Measurements from ENCODE around the gene SOX14. TPM values are rescaled to one million over a fixed set of nuclear protein-coding genes. Genes with fewer than 3 reads are reported as not detected.
A peak's percentile ranks its signal among the peaks of the same experiment; 100 is the strongest.

The SOX14 gene
- total RNA-seq, 1 donor from 2014 or later = not detected

GRCh38 chr3:137768361-137769321 is 4.5 kb downstream of the SOX14 start:
- H3K4me1 Mint-ChIP-seq (ENCODE audit: low read depth) = peaks cover 37% of the 10 kb centered on the region
- peak overlapping the region; percentile 42 for H3K4me3 Mint-ChIP-seq (ENCODE audit: unreplicated experiment)
- no peak for TF ChIP-seq CTCF (IDR thresholded peaks at IDR 0.05)

GRCh38 chr3:137769322-137770065 is 5.4 kb downstream of the SOX14 start:
- Mint-ChIP-seq H3K36me3 (ENCODE audit: low read depth) (no peaks in the 10 kb centered on the region), H3K4me1 (ENCODE audit: low read depth) (peaks cover 31% of the 10 kb centered on the region), H3K4me3 (ENCODE audit: unreplicated experiment) (no peak overlapping the region), H3K27me3 (ENCODE audit: low read depth) (peaks cover 90% of the 10 kb centered on the region), H3K27ac (ENCODE audit: unreplicated experiment) (no peak overlapping the region), H3K9me3 (ENCODE audit: low read depth) (no peaks in the 10 kb centered on the region)
- DNase-seq (ENCODE audit: low spot score) = no peak
- TF ChIP-seq CTCF (IDR thresholded peaks at IDR 0.05) = no peak

More at GRCh38 chr3:137768361-137769321, 4.5 kb downstream of the SOX14 start:
- DNase-seq (ENCODE audit: low spot score) = peak; percentile 80
- peaks cover 89% of the 10 kb centered on the region for H3K27me3 Mint-ChIP-seq (ENCODE audit: low read depth)
- no peaks in the 10 kb centered on the region for H3K36me3 Mint-ChIP-seq (ENCODE audit: low read depth)
- H3K27ac Mint-ChIP-seq (ENCODE audit: unreplicated experiment) = no peak overlapping the region
- no peaks in the 10 kb centered on the region for H3K9me3 Mint-ChIP-seq (ENCODE audit: low read depth)

GRCh38 chr3:137770066-137770834 is 6.1 kb downstream of the SOX14 start:
- H3K4me1 Mint-ChIP-seq (ENCODE audit: low read depth) = peaks cover 31% of the 10 kb centered on the region
- peak; percentile 83 for DNase-seq (ENCODE audit: low spot score)

GRCh38 chr3:137770835-137771399 is 6.8 kb downstream of the SOX14 start:
- no peak overlapping the region for H3K27ac Mint-ChIP-seq (ENCODE audit: unreplicated experiment)
- TF ChIP-seq CTCF (IDR thresholded peaks at IDR 0.05) = no peak
- peaks cover 86% of the 10 kb centered on the region for H3K27me3 Mint-ChIP-seq (ENCODE audit: low read depth)
- peaks cover 4% of the 10 kb centered on the region for H3K9me3 Mint-ChIP-seq (ENCODE audit: low read depth)
- peaks cover 31% of the 10 kb centered on the region for H3K4me1 Mint-ChIP-seq (ENCODE audit: low read depth)
- peak overlapping the region; percentile 35 for H3K4me3 Mint-ChIP-seq (ENCODE audit: unreplicated experiment)
- no peaks in the 10 kb centered on the region for H3K36me3 Mint-ChIP-seq (ENCODE audit: low read depth)
- peak; percentile 83 for DNase-seq (ENCODE audit: low spot score)

More at GRCh38 chr3:137770066-137770834, 6.1 kb downstream of the SOX14 start:
- H3K9me3 Mint-ChIP-seq (ENCODE audit: low read depth) = peaks cover 4% of the 10 kb centered on the region
- no peak for TF ChIP-seq CTCF (IDR thresholded peaks at IDR 0.05)
- no peak overlapping the region for H3K27ac Mint-ChIP-seq (ENCODE audit: unreplicated experiment)
- no peaks in the 10 kb centered on the region for H3K36me3 Mint-ChIP-seq (ENCODE audit: low read depth)
- H3K4me3 Mint-ChIP-seq (ENCODE audit: unreplicated experiment) = peak overlapping the region; percentile 25
- H3K27me3 Mint-ChIP-seq (ENCODE audit: low read depth) = peaks cover 93% of the 10 kb centered on the region

Data from chondrocyte (in vitro differentiated cells).